IMR-90 (cell line): ENCODE measurements around the gene NR4A3. TPM values are rescaled to one million over a fixed set of nuclear protein-coding genes. Genes with fewer than 3 reads are reported as not detected.

Source experiments
- ATAC-seq: fragments of 200-7000 bp; cut with Tn5 transposase; 2 replicates; pipeline ENCODE4 v1.9.1; 2020; ENCODE audit warnings: low read depth, mild to moderate bottlenecking, moderate library complexity
- BruUV-seq: library from RNA; stranded (reverse); fragments of 400-500 nt; replicated peaks from 2 replicates; lab custom pipeline; 2021; lab: Mats Ljungman, UMichigan
- CTCF ChIA-PET: fragments of 300-600 bp; formaldehyde crosslinking; extraction: SDS; loops from one replicate; lab custom pipeline; 2021; ENCODE audit warnings: antibody characterized with exemption; lab: Yijun Ruan, JAX
- POLR2A ChIA-PET: fragments of 300-600 bp; sonication (Branson Sonifier 250); formaldehyde crosslinking; loops from one replicate; lab custom pipeline; 2022; ENCODE audit warnings: antibody characterized with exemption; ENCODE audit not compliant: unreplicated experiment; lab: Charles Lee
- DNase-seq: peaks from one replicate; pipeline ENCODE4 v3.0.0; 2013
- H2AFZ ChIP-seq: replicated peaks from 2 replicates; pipeline ENCODE3; 2013; ENCODE audit warnings: low read length, mild to moderate bottlenecking; ENCODE audit not compliant: poor library complexity
- H2AK5ac ChIP-seq: 2 replicates; pipeline ENCODE4 v1.6.1; 2013; ENCODE audit warnings: low read depth, low read length, inconsistent platforms
- H2AK9ac ChIP-seq: replicated peaks from 2 replicates; pipeline ENCODE3; 2013; ENCODE audit warnings: mild to moderate bottlenecking, low read depth, low read length, moderate library complexity; ENCODE audit not compliant: poor library complexity
- H2BK120ac ChIP-seq: 2 replicates; pipeline ENCODE4 v1.6.1; 2013; ENCODE audit warnings: low read depth, low read length, inconsistent platforms
- H2BK15ac ChIP-seq: 3 replicates; pipeline ENCODE4 v1.6.1; 2013; ENCODE audit warnings: low read depth, low read length, inconsistent platforms
- H2BK20ac ChIP-seq: 2 replicates; pipeline ENCODE4 v1.6.1; 2013; ENCODE audit warnings: low read depth, mild to moderate bottlenecking, inconsistent platforms, low read length, moderate library complexity
- H2BK5ac ChIP-seq: 2 replicates; pipeline ENCODE4 v1.6.1; 2013; ENCODE audit warnings: mild to moderate bottlenecking, low read depth, low read length, inconsistent platforms; ENCODE audit not compliant: poor library complexity, severe bottlenecking
- H3K14ac ChIP-seq: replicated peaks from 2 replicates; pipeline ENCODE4 v1.6.1; 2013; ENCODE audit warnings: low read depth, low read length, inconsistent platforms
- H3K18ac ChIP-seq: 2 replicates; pipeline ENCODE4 v1.6.1; 2013; ENCODE audit warnings: low read depth, low read length, control low read depth
- H3K23ac ChIP-seq: 2 replicates; pipeline ENCODE4 v1.6.1; 2013; ENCODE audit warnings: low read depth, low read length, inconsistent platforms
- H3K27ac ChIP-seq: 2 replicates; pipeline ENCODE4 v1.5.1; 2013; ENCODE audit warnings: mild to moderate bottlenecking, control low read depth, low read length; ENCODE audit not compliant: insufficient read depth
- H3K27me3 ChIP-seq: 2 replicates; pipeline ENCODE4 v1.6.1; 2013; ENCODE audit warnings: low read length; ENCODE audit not compliant: control insufficient read depth, insufficient read depth
- H3K36me3 ChIP-seq: 2 replicates; pipeline ENCODE4 v1.6.1; 2013; ENCODE audit warnings: low read length, mixed read lengths; ENCODE audit not compliant: control insufficient read depth, insufficient read depth
- H3K4ac ChIP-seq: 2 replicates; pipeline ENCODE4 v1.6.1; 2013; ENCODE audit warnings: low read depth, low read length, inconsistent platforms
- H3K4me1 ChIP-seq: 2 replicates; pipeline ENCODE4 v1.6.1; 2013; ENCODE audit warnings: low read length, mixed read lengths; ENCODE audit not compliant: control insufficient read depth, insufficient read depth
- H3K4me2 ChIP-seq: 2 replicates; pipeline ENCODE4 v1.6.1; 2013; ENCODE audit warnings: low read depth, mild to moderate bottlenecking, control low read depth, low read length, moderate library complexity
- H3K4me3 ChIP-seq: 2 replicates; pipeline ENCODE4 v1.5.1; 2013; ENCODE audit warnings: low read depth, mild to moderate bottlenecking, control low read depth, low read length, moderate library complexity; ENCODE audit not compliant: insufficient read depth
- H3K56ac ChIP-seq: 2 replicates; pipeline ENCODE4 v1.6.1; 2013; ENCODE audit warnings: low read length, inconsistent platforms; ENCODE audit not compliant: insufficient read depth; ENCODE audit errors: extremely low read depth
- H3K79me1 ChIP-seq, 2 experiments: 2 replicates each; pipeline ENCODE4 v1.6.1; 2013; ENCODE audit warnings: low read length in 2 of 2, inconsistent platforms in 1 of 2, low read depth in 1 of 2
- H3K9ac ChIP-seq: 2 replicates; pipeline ENCODE4 v1.6.1; 2013; ENCODE audit warnings: low read depth, low read length, control low read depth
- H3K9me1 ChIP-seq: 2 replicates; pipeline ENCODE4 v1.6.1; 2013; ENCODE audit warnings: low read length, inconsistent platforms; ENCODE audit not compliant: insufficient read depth
- H3K9me3 ChIP-seq: 2 replicates; pipeline ENCODE4 v1.6.1; 2013; ENCODE audit warnings: low read length; ENCODE audit not compliant: control insufficient read depth, insufficient read depth
- H4K20me1 ChIP-seq: 2 replicates; pipeline ENCODE4 v1.6.1; 2013; ENCODE audit warnings: low read length, inconsistent platforms; ENCODE audit not compliant: insufficient read depth
- H4K5ac ChIP-seq: 2 replicates; pipeline ENCODE4 v1.6.1; 2013; ENCODE audit warnings: mild to moderate bottlenecking, low read depth, low read length, control low read depth
- H4K8ac ChIP-seq, 2 experiments: 2 replicates each; pipeline ENCODE4 v1.6.1; 2013; ENCODE audit warnings: low read depth in 2 of 2, low read length in 2 of 2, control low read depth in 1 of 2, inconsistent platforms in 1 of 2
- H4K91ac ChIP-seq: 2 replicates; pipeline ENCODE4 v1.6.1; 2013; ENCODE audit warnings: low read depth, low read length, inconsistent platforms; ENCODE audit not compliant: insufficient read depth
- MAZ ChIP-seq: IDR thresholded peaks from 2 replicates; pipeline ENCODE4 v1.6.1; 2012; ENCODE audit warnings: low read depth, mild to moderate bottlenecking, low read length, improper control_type of control experiment, moderate library complexity, borderline replicate concordance
- MXI1 ChIP-seq: IDR thresholded peaks from 2 replicates; pipeline ENCODE4 v1.6.1; 2012; ENCODE audit warnings: low read depth, mild to moderate bottlenecking, low read length, moderate library complexity, borderline replicate concordance
- POLR2A ChIP-seq: IDR thresholded peaks from 2 replicates; pipeline ENCODE4 v1.6.1; 2012; ENCODE audit warnings: mild to moderate bottlenecking, low read depth, low read length
- WGBS, 2 experiments: methylation state at CpG; one replicate each; pipeline versions ENCODE4 v1.1.5 to v1.1.7; 2013; ENCODE audit warnings: missing lambda C conversion rate in 2 of 2; ENCODE audit not compliant: insufficient read length in 1 of 2; ENCODE audit errors: extremely low coverage in 2 of 2; 5-methylcytosine and 5-hydroxymethylcytosine counted together
- dilution Hi-C: fragments of 300-500 bp; cut with HindIII; formaldehyde crosslinking; loops from one replicate; pipeline ENCODE4 v1.14.3; 2018; ENCODE audit warnings: low sequenced_read_pairs; ENCODE audit not compliant: unreplicated experiment
- in situ Hi-C: fragments of 300-500 bp; cut with MboI; formaldehyde crosslinking; loops from 3 replicates; pipeline ENCODE4 v1.14.3; 2019; ENCODE audit warnings: low sequenced_read_pairs, inconsistent platforms, mixed read lengths
- intact Hi-C: fragments of 100-400 bp; cut with micrococcal nuclease; formaldehyde crosslinking; loops from 2 replicates; pipeline ENCODE4 v1.10.0; 2022
- polyA plus RNA-seq, 3 experiments: library from polyadenylated mRNA; depleted of rRNA; stranded (reverse); fragments of >200 nt; gene quantifications; 2 replicates each; pipeline ENCODE4 v1.2.3, GENCODE V29; 2012; ENCODE audit warnings: low replicate concordance in 1 of 3
- total RNA-seq: library from RNA; depleted of rRNA; stranded (reverse); fragments of >200 nt; gene quantifications from 2 replicates; pipeline ENCODE4 v1.2.3, GENCODE V29; 2012

Gene NR4A3
- total and polyA plus RNA-seq, 2 of the 4 experiments (the other 2 are of a cell fraction), result 0.27 to 0.54 TPM

DNA sequence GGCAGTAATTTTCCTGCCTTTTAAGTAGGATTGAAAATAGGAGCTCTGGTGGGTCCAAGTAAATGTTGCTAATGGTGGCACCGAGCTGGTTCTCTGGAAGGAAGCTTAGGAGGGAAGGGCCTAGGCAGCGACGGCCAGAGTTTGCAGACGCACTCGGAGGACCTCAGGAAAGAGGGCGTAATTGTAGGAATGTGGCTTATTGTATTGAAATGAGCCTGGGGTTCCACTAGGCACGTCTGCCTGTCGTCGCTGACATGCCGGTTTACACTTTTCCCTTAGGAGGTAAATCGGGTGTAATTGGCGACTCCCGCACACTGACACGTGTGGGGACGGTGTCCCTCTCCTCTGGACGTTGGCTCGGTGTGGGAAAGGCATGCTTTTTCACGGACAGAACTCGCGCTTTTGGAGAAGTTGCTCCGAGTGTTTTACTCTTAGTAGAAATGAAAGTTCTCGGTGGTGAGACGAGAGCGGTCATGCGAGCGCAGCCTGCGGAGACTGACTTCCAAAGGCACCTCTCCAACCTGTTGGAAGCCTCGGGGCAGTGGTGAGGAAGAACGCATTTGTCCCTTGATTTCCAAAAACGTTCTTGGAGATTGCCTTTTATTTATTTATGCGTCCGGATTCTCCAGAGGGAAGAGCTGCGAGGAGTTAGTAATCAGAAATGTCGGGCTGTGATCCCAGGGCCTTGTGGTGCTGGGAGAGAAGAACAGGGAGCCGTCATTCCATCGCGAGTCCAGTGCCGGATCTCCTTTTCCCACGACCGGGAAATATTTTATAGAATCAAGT is 1.3 kb downstream of the NR4A3 start:
- H4K8ac ChIP-seq, result no peak overlapping the region
- H2BK5ac ChIP-seq, result no peak overlapping the region
- BruUV-seq, result no TSS peak
- 0% methylated on average over 4 of the region's 40 CpGs; no CpG with 5 or more reads in 1 of the 2 experiments for WGBS, 2 experiments
- no peak overlapping the region for H3K56ac ChIP-seq
- H3K27me3 ChIP-seq, result no peaks in the 10 kb centered on the region
- peaks cover 4% of the 10 kb centered on the region for H4K20me1 ChIP-seq
- ATAC-seq (no peak), DNase-seq (peak; percentile 47)
- dilution Hi-C loops (no loop called here), intact Hi-C loops (loop anchor here (5.0 kb wide), 7 partner anchors 189 to 774 kb away; partner anchors contain the start of gene MSANTD3), in situ Hi-C loops (loop anchor here (25.0 kb wide), 2 partner anchors 389 to 561 kb away; no protein-coding TSS in a partner anchor)
- H3K4ac ChIP-seq, result no peak overlapping the region
- peak overlapping the region; percentile 34; the same call in 1 of the 2 replicates for H3K23ac ChIP-seq
- no peak overlapping the region for H2AK9ac ChIP-seq
- H3K9me3 ChIP-seq, result no peaks in the 10 kb centered on the region
- peaks cover 2% of the 10 kb centered on the region; the same call in 1 of the 2 replicates for H3K36me3 ChIP-seq
- H2BK15ac ChIP-seq, result no peak overlapping the region
- H4K5ac ChIP-seq, result no peak overlapping the region
- H3K4me3 ChIP-seq, result peak overlapping the region; percentile 78
- TF ChIP-seq POLR2A (peak; percentile 9; the same call in 1 of the 2 replicates), MXI1 (peak; percentile 26; the same call in 1 of the 2 replicates), MAZ (no peak)
- peak overlapping the region; percentile 99 for H2AFZ ChIP-seq
- ChIA-PET POLR2A (no interaction called here), CTCF (interaction anchor here (0.6 kb wide), 1 partner anchor 190 kb away, joined by 3 read pairs; no protein-coding TSS in a partner anchor)
- H3K14ac ChIP-seq, result peak overlapping the region; percentile 68; the same call in 1 of the 2 replicates
- peaks cover 3% of the 10 kb centered on the region for H3K4me1 ChIP-seq
- peak overlapping the region; percentile 53 for H3K9ac ChIP-seq
- peak overlapping the region; percentile 4; the same call in 1 of the 2 replicates for H3K27ac ChIP-seq
- peaks cover 4% of the 10 kb centered on the region; the same call in 1 of the 2 replicates for H3K9me1 ChIP-seq
- H2AK5ac ChIP-seq, result no peak overlapping the region
- H2BK120ac ChIP-seq, result no peak overlapping the region
- no peak overlapping the region for H2BK20ac ChIP-seq
- no peak overlapping the region for H4K91ac ChIP-seq
- peaks cover 4 to 20% of the 10 kb centered on the region in 2 experiments; a peak in 3 of 4 replicates for H3K79me1 ChIP-seq
- H3K18ac ChIP-seq, result no peak overlapping the region
- peak overlapping the region; percentile 88 for H3K4me2 ChIP-seq
